Liver (tissue), 9 donors: ENCODE data around the gene STRADA. TPM values are rescaled to one million over a fixed set of nuclear protein-coding genes. Genes with fewer than 3 reads are reported as not detected.

Experiments used
- DNase-seq: peaks from one replicate; pipeline ENCODE4 v3.0.0-alpha.2; 2017; ENCODE audit warnings: low spot score
- H3K27ac ChIP-seq, 2 donors: one replicate each; pipeline ENCODE4 v1.7.0; 2013; ENCODE audit warnings: inconsistent platforms in 2 of 2, low read length in 2 of 2, control low read depth in 1 of 2, low read depth in 1 of 2, mild to moderate bottlenecking in 1 of 2
- H3K27me3 ChIP-seq, 4 donors: one replicate each; pipeline versions ENCODE4 v1.6.1 to v1.7.0; 2013; ENCODE audit warnings: low read length in 3 of 4, inconsistent platforms in 1 of 4, mild to moderate bottlenecking in 1 of 4, moderate library complexity in 1 of 4; ENCODE audit not compliant: control insufficient read depth in 4 of 4, insufficient read depth in 4 of 4
- H3K36me3 ChIP-seq, 4 donors: one replicate each; pipeline versions ENCODE4 v1.6.1 to v1.7.0; 2013; ENCODE audit warnings: low read length in 3 of 4, mild to moderate bottlenecking in 3 of 4, low read depth in 1 of 4, moderate library complexity in 1 of 4; ENCODE audit not compliant: control insufficient read depth in 4 of 4, insufficient read depth in 3 of 4
- H3K4me1 ChIP-seq, 4 donors: one replicate each; pipeline versions ENCODE4 v1.6.1 to v1.7.0; 2013; ENCODE audit warnings: low read length in 3 of 4, mild to moderate bottlenecking in 3 of 4, moderate library complexity in 1 of 4; ENCODE audit not compliant: control insufficient read depth in 4 of 4, insufficient read depth in 4 of 4
- H3K4me3 ChIP-seq, 3 donors: one replicate each; pipeline versions ENCODE4 v1.6.1 to v1.7.0; 2013; ENCODE audit warnings: low read length in 3 of 3, control low read depth in 1 of 3, low read depth in 1 of 3, mild to moderate bottlenecking in 1 of 3
- H3K9ac ChIP-seq, 2 donors: one replicate each; pipeline ENCODE4 v1.7.0; 2013; ENCODE audit warnings: low read length in 2 of 2, mild to moderate bottlenecking in 2 of 2, moderate library complexity in 2 of 2, control low read depth in 1 of 2, low read depth in 1 of 2
- H3K9me3 ChIP-seq, 4 donors: one replicate each; pipeline versions ENCODE4 v1.6.1 to v1.7.0; 2013; ENCODE audit warnings: low read length in 3 of 4; ENCODE audit not compliant: control insufficient read depth in 4 of 4
- ATF3 ChIP-seq: IDR thresholded peaks from 2 replicates; pipeline ENCODE4 v1.6.1; 2016; ENCODE audit warnings: antibody characterized with exemption
- CTCF ChIP-seq: fragments of 150-350 bp; IDR thresholded peaks from 2 replicates; pipeline ENCODE4 v1.5.1; 2017; ENCODE audit warnings: improper control_type of control experiment, low read depth, low read length; ENCODE audit not compliant: missing input control
- EGR1 ChIP-seq, 2 donors: IDR thresholded peaks; 2 replicates each; pipeline ENCODE4 v1.6.1; 2016 to 2018; ENCODE audit warnings: antibody characterized with exemption in 2 of 2, low read depth in 2 of 2
- FOXA1 ChIP-seq: IDR thresholded peaks from 2 replicates; pipeline ENCODE4 v1.6.1; 2016; ENCODE audit warnings: antibody characterized with exemption
- GABPA ChIP-seq, 2 donors: IDR thresholded peaks in 1 of 2; conservative IDR thresholded peaks in 1 of 2; 2 replicates each; pipeline ENCODE4 v1.6.1; 2016; ENCODE audit warnings: antibody characterized with exemption in 2 of 2, mild to moderate bottlenecking in 1 of 2, moderate library complexity in 1 of 2
- HNF4A ChIP-seq, 2 donors: conservative IDR thresholded peaks; 2 replicates each; pipeline ENCODE4 v1.6.1; 2016; ENCODE audit warnings: antibody characterized with exemption in 2 of 2, mild to moderate bottlenecking in 2 of 2
- HNF4G ChIP-seq: IDR thresholded peaks from 2 replicates; pipeline ENCODE4 v1.6.1; 2016; ENCODE audit warnings: antibody characterized with exemption
- JUND ChIP-seq, 2 donors: IDR thresholded peaks; 2 replicates each; pipeline ENCODE4 v1.6.1; 2016; ENCODE audit warnings: antibody characterized with exemption in 2 of 2
- MAX ChIP-seq: IDR thresholded peaks from 2 replicates; pipeline ENCODE4 v1.6.1; 2016; ENCODE audit warnings: antibody characterized with exemption
- NR2F2 ChIP-seq: IDR thresholded peaks from 2 replicates; pipeline ENCODE4 v1.6.1; 2016; ENCODE audit warnings: antibody characterized with exemption
- RXRA ChIP-seq, 2 donors: IDR thresholded peaks; 2 replicates each; pipeline ENCODE4 v1.6.1; 2017 to 2018; ENCODE audit warnings: antibody characterized with exemption in 2 of 2, mild to moderate bottlenecking in 1 of 2
- TAF1 ChIP-seq: conservative IDR thresholded peaks from 2 replicates; pipeline ENCODE4 v1.6.1; 2016; ENCODE audit warnings: antibody characterized with exemption, mild to moderate bottlenecking
- ZBTB33 ChIP-seq: IDR thresholded peaks from 2 replicates; pipeline ENCODE4 v1.6.1; 2016; ENCODE audit warnings: antibody characterized with exemption
- WGBS: extraction: QIAGEN DNeasy Blood & Tissue Kit; methylation state at CpG from one replicate; pipeline ENCODE4 v1.1.7; 2013; 5-methylcytosine and 5-hydroxymethylcytosine counted together
- polyA plus RNA-seq, 2 donors: library from polyadenylated mRNA; stranded (reverse) in 1 of 2; unstranded in 1 of 2; fragments of 200-250 nt in 1 of 2; fragments of >200 nt in 1 of 2; fragmentation: Nextera tagmentation in 1 of 2; extraction: Ambion mirVana in 1 of 2; gene quantifications; one replicate each; pipeline versions ENCODE4 v1.2.1 to v1.2.3, GENCODE V29; 2013 to 2015
- total RNA-seq, 2 donors: library from RNA; depleted of rRNA; stranded (reverse); fragments of >200 nt; gene quantifications; one replicate each; pipeline ENCODE4 v1.2.3, GENCODE V29; 2014
- donor health status: healthy.
- donor health status: healthy.
- donor health status: healthy.
- donor health status: healthy.
- donor health status: healthy.

Gene STRADA
- total and polyA plus RNA-seq, 4 donors, result 7.7 to 17.9 (median 8.2) TPM

- no peak for TF ChIP-seq ATF3
- TF ChIP-seq GABPA (IDR thresholded peaks at IDR 0.05 in 1 of 2, conservative IDR thresholded peaks at IDR 0.05 in 1 of 2), result peak in 1 of 2 donors; percentile 40
- no peak for TF ChIP-seq HNF4G
- TF ChIP-seq JUND (IDR thresholded peaks at IDR 0.05), result peak; percentile 65 to 71
- TF ChIP-seq EGR1 (IDR thresholded peaks at IDR 0.05; ENCODE audit: low read depth in 2 of 2), result peak in 1 of 2 donors; percentile 32
- TF ChIP-seq HNF4A (conservative IDR thresholded peaks at IDR 0.05), result peak; percentile 76 to 81
These were observed 60.1 kb downstream of the STRADA start (continued) for GRCh38 chr17:63681530-63681929.

GRCh38 chr17:63680700-63681099 is 60.9 kb downstream of the STRADA start:
- Histone ChIP-seq H3K27ac (no peak overlapping the region), H3K4me3 (no peak overlapping the region), H3K4me1 (peaks cover 4 to 26% (median 17%) of the 10 kb centered on the region in 4 donors), H3K9me3 (no peaks in the 10 kb centered on the region), H3K36me3 (peaks cover 0 to 21% (median 19%) of the 10 kb centered on the region in 4 donors), H3K9ac (no peak overlapping the region), H3K27me3 (no peaks in the 10 kb centered on the region)
- 97% methylated on average over 1 of the region's 1 CpG for WGBS
- no peak for DNase-seq
- TF ChIP-seq HNF4A (conservative IDR thresholded peaks at IDR 0.05), result no peak
- no peak for TF ChIP-seq JUND (IDR thresholded peaks at IDR 0.05)
- TF ChIP-seq GABPA (IDR thresholded peaks at IDR 0.05 in 1 of 2, conservative IDR thresholded peaks at IDR 0.05 in 1 of 2), result no peak
- no peak for TF ChIP-seq MAX

GRCh38 chr17:63679214-63679613 is 62.4 kb downstream of the STRADA start:
- DNase-seq, result no peak
- WGBS, result 98% methylated on average over 5 of the region's 5 CpGs
- Histone ChIP-seq H3K9me3 (no peaks in the 10 kb centered on the region), H3K4me1 (peaks cover 4 to 32% (median 22%) of the 10 kb centered on the region in 4 donors), H3K27me3 (no peaks in the 10 kb centered on the region), H3K36me3 (peaks cover 0 to 15% (median 12%) of the 10 kb centered on the region in 4 donors), H3K27ac (no peak overlapping the region), H3K4me3 (no peak overlapping the region), H3K9ac (no peak overlapping the region)
- TF ChIP-seq FOXA1 (no peak), RXRA (IDR thresholded peaks at IDR 0.05) (no peak), HNF4G (no peak), CTCF (no peak), GABPA (IDR thresholded peaks at IDR 0.05 in 1 of 2, conservative IDR thresholded peaks at IDR 0.05 in 1 of 2) (no peak), TAF1 (no peak), MAX (no peak)

- peaks cover 1 to 30% (median 21%) of the 10 kb centered on the region in 4 donors for H3K4me1 ChIP-seq
- peaks cover 0 to 8% (median 3%) of the 10 kb centered on the region in 4 donors for H3K36me3 ChIP-seq
- no peak for TF ChIP-seq ZBTB33
- TF ChIP-seq ATF3, result no peak
- TF ChIP-seq TAF1, result no peak
- TF ChIP-seq CTCF, result no peak
- TF ChIP-seq NR2F2, result no peak
- TF ChIP-seq HNF4A (conservative IDR thresholded peaks at IDR 0.05), result no peak
- TF ChIP-seq HNF4G, result no peak
These were observed 65.0 kb downstream of the STRADA start for GRCh38 chr17:63676584-63676983.

More at GRCh38 chr17:63676584-63676983, 65.0 kb downstream of the STRADA start:
- H3K27me3 ChIP-seq, result no peaks in the 10 kb centered on the region
- H3K9me3 ChIP-seq, result no peaks in the 10 kb centered on the region
- no peak overlapping the region for H3K9ac ChIP-seq
- DNase-seq, result no peak
- H3K27ac ChIP-seq, result peak overlapping the region in 1 of 2 donors; percentile 81
- no peak overlapping the region for H3K4me3 ChIP-seq
- 42% methylated on average over 3 of the region's 3 CpGs for WGBS
